HEK293T (cell line): ENCODE results near the gene MOV10.
A peak's percentile ranks its signal among the peaks of the same experiment; 100 is the strongest.

ENCODE experiments used
- CTCF ChIA-PET: fragments of 350-600 bp; formaldehyde crosslinking; extraction: SDS; loops from one replicate; lab custom pipeline; 2021; ENCODE audit warnings: antibody characterized with exemption, inconsistent platforms; lab: Yijun Ruan, JAX
- POLR2A ChIA-PET: fragments of 350-600 bp; formaldehyde crosslinking; extraction: SDS; loops from one replicate; lab custom pipeline; 2020; ENCODE audit warnings: antibody characterized with exemption, inconsistent platforms; lab: Yijun Ruan, JAX
- DNase-seq: peaks from one replicate; pipeline ENCODE4 v3.0.0; 2012; ENCODE audit warnings: mixed read lengths; ENCODE audit errors: extremely low spot score
- ARNT ChIP-seq: fragments of 450-650 bp; IDR thresholded peaks from 2 replicates; pipeline ENCODE4 v1.6.1; 2017; ENCODE audit warnings: mild to moderate bottlenecking
- BHLHE40 ChIP-seq: fragments of 450-650 bp; IDR thresholded peaks from 2 replicates; pipeline ENCODE4 v1.6.1; 2016; ENCODE audit warnings: mild to moderate bottlenecking, moderate library complexity, borderline replicate concordance
- CTBP1 ChIP-seq: fragments of 450-650 bp; IDR thresholded peaks from 2 replicates; pipeline ENCODE4 v1.6.1; 2016; ENCODE audit warnings: borderline replicate concordance
- ELF4 ChIP-seq: fragments of 450-650 bp; IDR thresholded peaks from 2 replicates; pipeline ENCODE4 v1.6.1; 2017; ENCODE audit warnings: antibody characterized with exemption
- FOXA1 ChIP-seq: fragments of 450-650 bp; IDR thresholded peaks from 2 replicates; pipeline ENCODE4 v1.6.1; 2016; ENCODE audit warnings: mild to moderate bottlenecking
- FOXK2 ChIP-seq: fragments of 450-650 bp; IDR thresholded peaks from 2 replicates; pipeline ENCODE4 v1.6.1; 2016; ENCODE audit warnings: mild to moderate bottlenecking
- FOXM1 ChIP-seq: fragments of 450-650 bp; IDR thresholded peaks from 2 replicates; pipeline ENCODE4 v1.6.1; 2017; ENCODE audit warnings: mild to moderate bottlenecking, borderline replicate concordance
- HDGF ChIP-seq: fragments of 450-650 bp; IDR thresholded peaks from 2 replicates; pipeline ENCODE4 v1.6.1; 2017; ENCODE audit warnings: antibody characterized with exemption, borderline replicate concordance
- L3MBTL2 ChIP-seq: fragments of 450-650 bp; conservative IDR thresholded peaks from 2 replicates; pipeline ENCODE4 v1.6.1; 2016; ENCODE audit warnings: mild to moderate bottlenecking
- LEF1 ChIP-seq: fragments of 450-650 bp; IDR thresholded peaks from 2 replicates; pipeline ENCODE4 v1.6.1; 2017; ENCODE audit warnings: mild to moderate bottlenecking, borderline replicate concordance
- NFRKB ChIP-seq: fragments of 450-650 bp; IDR thresholded peaks from 2 replicates; pipeline ENCODE4 v1.6.1; 2016; ENCODE audit warnings: mild to moderate bottlenecking, moderate library complexity
- PKNOX1 ChIP-seq: fragments of 450-650 bp; IDR thresholded peaks from 2 replicates; pipeline ENCODE4 v1.6.1; 2016
- SP1 ChIP-seq: fragments of 450-650 bp; IDR thresholded peaks from 2 replicates; pipeline ENCODE4 v1.6.1; 2017
- SUZ12 ChIP-seq: fragments of 450-650 bp; IDR thresholded peaks from 2 replicates; pipeline ENCODE4 v1.6.1; 2016; ENCODE audit warnings: mild to moderate bottlenecking
- TARDBP ChIP-seq: fragments of 450-650 bp; IDR thresholded peaks from 2 replicates; pipeline ENCODE4 v1.6.1; 2016
- ZNF384 ChIP-seq: fragments of 450-650 bp; IDR thresholded peaks from 2 replicates; pipeline ENCODE4 v1.6.1; 2016

Gene MOV10

GRCh38 chr1:112629256-112629655 is 45.2 kb upstream of the MOV10 start:
- CTCF ChIA-PET, result no interaction called here
- DNase-seq, result no peak
- POLR2A ChIA-PET, result interaction anchor here (2.5 kb wide), 1 partner anchor 10 kb away, joined by 11 read pairs; the partner anchor contains the start of gene ST7L
- TF ChIP-seq ARNT, result no peak
- TF ChIP-seq LEF1, result no peak
- TF ChIP-seq NFRKB, result no peak
- no peak for TF ChIP-seq FOXK2
- no peak for TF ChIP-seq PKNOX1
- TF ChIP-seq ELF4, result no peak
- no peak for TF ChIP-seq TARDBP
- no peak for TF ChIP-seq SP1
- no peak for TF ChIP-seq BHLHE40
- no peak for TF ChIP-seq FOXA1
- no peak for TF ChIP-seq ZNF384
- no peak for TF ChIP-seq HDGF
- no peak for TF ChIP-seq SUZ12
- no peak for TF ChIP-seq L3MBTL2
- TF ChIP-seq FOXM1, result no peak
- TF ChIP-seq CTBP1, result no peak

GRCh38 chr1:112633628-112634027 is 40.8 kb upstream of the MOV10 start:
- TF ChIP-seq FOXM1, result no peak
- TF ChIP-seq NFRKB, result no peak
- TF ChIP-seq HDGF, result no peak
- no peak for TF ChIP-seq FOXK2
- TF ChIP-seq BHLHE40, result no peak
- TF ChIP-seq PKNOX1, result no peak
- no peak for TF ChIP-seq TARDBP
- no peak for TF ChIP-seq ARNT
- no peak for TF ChIP-seq SUZ12
- no peak for TF ChIP-seq ZNF384
- no peak for TF ChIP-seq FOXA1
- no peak for TF ChIP-seq SP1
- no peak for DNase-seq
- POLR2A ChIA-PET, result no interaction called here
- CTCF ChIA-PET, result no interaction called here

GRCh38 chr1:112634367-112634766 is 40.1 kb upstream of the MOV10 start:
- DNase-seq, result no peak
- TF ChIP-seq L3MBTL2 (no peak), SUZ12 (no peak), FOXK2 (no peak), TARDBP (no peak), LEF1 (no peak), ELF4 (no peak), PKNOX1 (peak; percentile 74), BHLHE40 (no peak), SP1 (no peak), CTBP1 (peak; percentile 57; the same call in 1 of the 2 replicates)
- POLR2A ChIA-PET, result interaction anchor here (1.0 to 1.4 kb wide), 2 partner anchors 17 to 40 kb away, joined by 3 to 4 read pairs; partner anchors contain the start of gene MOV10
- CTCF ChIA-PET, result no interaction called here

DNA sequence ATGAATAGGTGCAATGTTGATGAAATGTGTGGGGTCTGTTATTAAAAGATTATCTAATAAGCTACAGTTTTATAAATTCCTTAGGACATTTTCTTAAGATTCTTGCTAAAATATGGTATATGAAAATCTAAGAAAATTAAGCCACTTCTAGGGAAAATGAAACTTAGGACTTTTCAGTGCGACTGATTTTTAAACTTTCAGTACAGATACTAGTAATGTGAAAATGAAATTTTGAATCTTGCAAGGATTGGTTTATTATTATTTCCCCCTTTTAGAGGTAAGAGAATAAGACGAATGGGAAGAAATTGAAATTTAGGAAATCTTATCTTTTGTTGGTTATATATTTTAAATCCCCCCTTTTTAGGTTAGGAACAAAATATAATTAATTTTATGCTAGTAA is 38.4 kb upstream of the MOV10 start:
- POLR2A ChIA-PET, result interaction anchor here (1.3 kb wide), 1 partner anchor 17 kb away, joined by 5 read pairs; the partner anchor contains the start of gene ST7L

GRCh38 chr1:112636597-112637253 is 37.7 kb upstream of the MOV10 start:
- TF ChIP-seq TARDBP (no peak), FOXM1 (no peak), HDGF (no peak), SP1 (no peak), ARNT (no peak), L3MBTL2 (no peak), BHLHE40 (no peak), PKNOX1 (no peak; the same call in 1 of the 2 replicates)
- POLR2A ChIA-PET, result interaction anchor here (1.0 to 2.0 kb wide), 4 partner anchors 18 to 68 kb away, joined by 3 to 12 read pairs (median 4); partner anchors contain the start of genes CAPZA1, MOV10 and ST7L
- CTCF ChIA-PET, result interaction anchor here (0.6 to 1.4 kb wide), 3 partner anchors 11 to 436 kb away, joined by 3 read pairs; partner anchors contain the start of gene LRIG2
- no peak for DNase-seq

More for the DNA sequence above, 38.4 kb upstream of the MOV10 start:
- no peak for TF ChIP-seq FOXK2
- TF ChIP-seq FOXA1, result no peak
- TF ChIP-seq BHLHE40, result no peak
- TF ChIP-seq HDGF, result no peak
- TF ChIP-seq LEF1, result no peak
- TF ChIP-seq SUZ12, result no peak
- TF ChIP-seq ELF4, result no peak
- TF ChIP-seq ARNT, result no peak
- TF ChIP-seq CTBP1, result no peak
- DNase-seq, result no peak
- CTCF ChIA-PET, result interaction anchor here (0.6 to 1.2 kb wide), 2 partner anchors 12 to 180 kb away, joined by 3 read pairs; no protein-coding TSS in a partner anchor
